Common myeloid progenitor, CD34-positive (primary cell): Measurements from ENCODE around the gene NPFF.

ENCODE experiments used
- CTCF ChIA-PET: fragments of 350-600 bp; sonication (Branson Sonifier 250); formaldehyde crosslinking; loops from one replicate; lab custom pipeline; 2021; ENCODE audit warnings: antibody characterized with exemption; lab: Charles Lee
- POLR2A ChIA-PET: fragments of 350-600 bp; sonication (Branson Sonifier 250); formaldehyde crosslinking; loops from one replicate; lab custom pipeline; 2021; ENCODE audit warnings: antibody characterized with exemption; lab: Charles Lee
- DNase-seq, 3 donors: peaks; one replicate each; pipeline versions ENCODE4 v3.0.0 to v3.0.0-alpha.2; 2013
- H3K27ac ChIP-seq, 2 experiments: 1 replicate in 1 of 2; 2 replicates in 1 of 2; pipeline ENCODE4 v1.7.0; 2013; ENCODE audit warnings: inconsistent platforms in 2 of 2, low read length in 2 of 2, mild to moderate bottlenecking in 2 of 2, low read depth in 1 of 2, moderate library complexity in 1 of 2; ENCODE audit not compliant: severe bottlenecking in 2 of 2, insufficient read depth in 1 of 2, poor library complexity in 1 of 2
- H3K27me3 ChIP-seq, 5 experiments: replicated peaks in 2 of 5; 1 replicate in 3 of 5; 2 replicates in 2 of 5; pipeline versions ENCODE4 v1.6.1 to v1.7.0; 2013; ENCODE audit warnings: low read length in 4 of 5, mild to moderate bottlenecking in 2 of 5, moderate library complexity in 2 of 5, inconsistent platforms in 1 of 5; ENCODE audit not compliant: insufficient read depth in 5 of 5, control insufficient read depth in 4 of 5
- H3K36me3 ChIP-seq, 4 experiments: 1 replicate in 2 of 4; 2 replicates in 2 of 4; pipeline versions ENCODE4 v1.6.1 to v1.7.0; 2013; ENCODE audit warnings: low read length in 3 of 4, control low read depth in 1 of 4, mild to moderate bottlenecking in 1 of 4; ENCODE audit not compliant: control insufficient read depth in 4 of 4, insufficient read depth in 4 of 4
- H3K4me1 ChIP-seq, 4 experiments: 1 replicate in 3 of 4; 2 replicates in 1 of 4; pipeline versions ENCODE4 v1.6.1 to v1.7.1; 2013; ENCODE audit warnings: low read length in 3 of 4, mild to moderate bottlenecking in 3 of 4, control low read depth in 1 of 4, inconsistent platforms in 1 of 4, moderate library complexity in 1 of 4; ENCODE audit not compliant: control insufficient read depth in 4 of 4, insufficient read depth in 4 of 4; ENCODE audit errors: control extremely low read depth in 1 of 4
- H3K4me3 ChIP-seq, 7 experiments: 1 replicate in 4 of 7; 2 replicates in 3 of 7; pipeline versions ENCODE4 v1.5.1 to v1.7.0; 2013; ENCODE audit warnings: mild to moderate bottlenecking in 7 of 7, low read length in 6 of 7, moderate library complexity in 6 of 7, inconsistent platforms in 2 of 7, low read depth in 2 of 7, control low read depth in 1 of 7; ENCODE audit not compliant: insufficient read depth in 4 of 7, control insufficient read depth in 1 of 7; ENCODE audit errors: extremely low read depth in 1 of 7
- H3K9me3 ChIP-seq, 5 experiments: 1 replicate in 4 of 5; 2 replicates in 1 of 5; pipeline versions ENCODE4 v1.6.1 to v1.7.1; 2013; ENCODE audit warnings: low read length in 4 of 5, mild to moderate bottlenecking in 2 of 5, inconsistent platforms in 1 of 5, low read depth in 1 of 5, moderate library complexity in 1 of 5; ENCODE audit not compliant: control insufficient read depth in 4 of 5, insufficient read depth in 2 of 5; ENCODE audit errors: control extremely low read depth in 1 of 5
- WGBS: methylation state at CpG from one replicate; pipeline ENCODE4 v1.1.5; 2013; ENCODE audit not compliant: insufficient coverage; 5-methylcytosine and 5-hydroxymethylcytosine counted together

NPFF gene

GRCh38 chr12:53532021-53532420 is 24.7 kb upstream of the NPFF start:
- no peaks in the 10 kb centered on the region for H3K4me1 ChIP-seq
- no peaks in the 10 kb centered on the region for H3K9me3 ChIP-seq
- no peak for DNase-seq
- H3K36me3 ChIP-seq, result peaks cover 26 to 76% (median 45%) of the 10 kb centered on the region in 4 experiments
- H3K27me3 ChIP-seq, result no peaks in the 10 kb centered on the region
- no peak overlapping the region for H3K4me3 ChIP-seq
- no peak overlapping the region for H3K27ac ChIP-seq
- ChIA-PET POLR2A (interaction anchor here (0.6 kb wide), 1 partner anchor 33 kb away, joined by 3 read pairs; no protein-coding TSS in a partner anchor), CTCF (interaction anchor here (0.8 to 3.6 kb wide), 6 partner anchors 10 to 144 kb away, joined by 3 to 24 read pairs (median 3); partner anchors contain the start of gene ATP5MC2)
- WGBS, result 87% methylated on average over 3 of the region's 3 CpGs

- WGBS, result no CpG with 5 or more reads among the region's 4 CpGs
- no peaks in the 10 kb centered on the region for H3K9me3 ChIP-seq
- H3K27ac ChIP-seq, result no peak overlapping the region
- H3K4me3 ChIP-seq, result no peak overlapping the region
- CTCF ChIA-PET, result interaction anchor here (0.7 to 3.6 kb wide), 4 partner anchors 9 to 411 kb away, joined by 3 to 24 read pairs (median 3); no protein-coding TSS in a partner anchor
- H3K27me3 ChIP-seq, result no peaks in the 10 kb centered on the region
- POLR2A ChIA-PET, result no interaction called here
- peaks cover 26 to 73% (median 43%) of the 10 kb centered on the region in 4 experiments for H3K36me3 ChIP-seq
- no peaks in the 10 kb centered on the region for H3K4me1 ChIP-seq
- no peak for DNase-seq
These were observed 23.6 kb upstream of the NPFF start for GRCh38 chr12:53530920-53531319.

- WGBS, result 100% methylated on average over 2 of the region's 2 CpGs
- ChIA-PET CTCF (interaction anchor here (0.9 to 1.3 kb wide), 3 partner anchors 9 to 87 kb away, joined by 3 to 4 read pairs (median 3); no protein-coding TSS in a partner anchor), POLR2A (no interaction called here)
- no peaks in the 10 kb centered on the region for H3K4me1 ChIP-seq
- H3K4me3 ChIP-seq, result no peak overlapping the region
- no peak for DNase-seq
- H3K27me3 ChIP-seq, result no peaks in the 10 kb centered on the region
- H3K36me3 ChIP-seq, result peaks cover 24 to 70% (median 39%) of the 10 kb centered on the region in 4 experiments
- no peaks in the 10 kb centered on the region for H3K9me3 ChIP-seq
- no peak overlapping the region for H3K27ac ChIP-seq
These were observed 22.8 kb upstream of the NPFF start for GRCh38 chr12:53530061-53530460.

GRCh38 chr12:53524476-53524875 is 17.2 kb upstream of the NPFF start:
- Histone ChIP-seq H3K9me3 (no peaks in the 10 kb centered on the region), H3K36me3 (peaks cover 17 to 68% (median 35%) of the 10 kb centered on the region in 4 experiments)

GRCh38 chr12:53523131-53523530 is 15.8 kb upstream of the NPFF start:
- peaks cover 20 to 75% (median 42%) of the 10 kb centered on the region in 4 experiments for H3K36me3 ChIP-seq
- no CpG with 5 or more reads among the region's 3 CpGs for WGBS
- DNase-seq, result no peak
- H3K4me3 ChIP-seq, result no peak overlapping the region
- H3K4me1 ChIP-seq, result no peaks in the 10 kb centered on the region
- H3K27me3 ChIP-seq, result no peaks in the 10 kb centered on the region
- no peak overlapping the region for H3K27ac ChIP-seq
- H3K9me3 ChIP-seq, result no peaks in the 10 kb centered on the region
- ChIA-PET CTCF (interaction anchor here (0.6 to 1.5 kb wide), 5 partner anchors 11 to 46 kb away, joined by 3 to 5 read pairs (median 3); no protein-coding TSS in a partner anchor), POLR2A (no interaction called here)

More at GRCh38 chr12:53524476-53524875, 17.2 kb upstream of the NPFF start:
- Histone ChIP-seq H3K4me1 (no peaks in the 10 kb centered on the region), H3K27ac (no peak overlapping the region), H3K27me3 (no peaks in the 10 kb centered on the region), H3K4me3 (no peak overlapping the region)
- 100% methylated on average over 9 of the region's 13 CpGs for WGBS
- ChIA-PET CTCF (no interaction called here), POLR2A (no interaction called here)
- no peak for DNase-seq

- WGBS, result 100% methylated on average over 4 of the region's 5 CpGs
- no peak for DNase-seq
- no peaks in the 10 kb centered on the region for H3K9me3 ChIP-seq
- peaks cover 16 to 77% (median 61%) of the 10 kb centered on the region in 4 experiments for H3K36me3 ChIP-seq
- H3K4me3 ChIP-seq, result no peak overlapping the region
- H3K4me1 ChIP-seq, result peaks cover 0 to 18% (median 10%) of the 10 kb centered on the region in 4 experiments
- H3K27me3 ChIP-seq, result no peaks in the 10 kb centered on the region
- CTCF ChIA-PET, result interaction anchor here (0.5 to 5.6 kb wide), 3 partner anchors 10 to 192 kb away, joined by 3 to 35 read pairs (median 3); partner anchors contain the start of gene NPFF
- H3K27ac ChIP-seq, result no peak overlapping the region
- POLR2A ChIA-PET, result no interaction called here
These were observed 11.1 kb upstream of the NPFF start for GRCh38 chr12:53518381-53518780.

GRCh38 chr12:53516758-53517455 is 9.6 kb upstream of the NPFF start:
- H3K27me3 ChIP-seq, result no peaks in the 10 kb centered on the region
- H3K27ac ChIP-seq, result no peak overlapping the region
- no peak for DNase-seq
- no peak overlapping the region for H3K4me3 ChIP-seq
- H3K9me3 ChIP-seq, result no peaks in the 10 kb centered on the region
- H3K4me1 ChIP-seq, result peaks cover 0 to 21% (median 11%) of the 10 kb centered on the region in 4 experiments
- POLR2A ChIA-PET, result no interaction called here
- WGBS, result 92% methylated on average over 10 of the region's 13 CpGs
- CTCF ChIA-PET, result interaction anchor here (0.9 to 5.6 kb wide), 3 partner anchors 8 to 14 kb away, joined by 4 to 35 read pairs (median 4); partner anchors contain the start of gene NPFF
- H3K36me3 ChIP-seq, result peaks cover 8 to 78% (median 60%) of the 10 kb centered on the region in 4 experiments
